GM18517 (cell line): ENCODE data around the gene SLC25A3.
A peak's percentile ranks its signal among the peaks of the same experiment; 100 is the strongest.
"Not testable (repeated sequence)": the region's sequence is repeated elsewhere in the genome, so short reads cannot be mapped to it uniquely, and the experiment has no call there.

ENCODE experiments used
- ATAC-seq: cut with Tn5 transposase; IDR thresholded peaks from one replicate; pipeline ENCODE4 v1.9.1; 2021; ENCODE audit warnings: mild to moderate bottlenecking, moderate library complexity; ENCODE audit not compliant: unreplicated experiment

SLC25A3 gene

DNA sequence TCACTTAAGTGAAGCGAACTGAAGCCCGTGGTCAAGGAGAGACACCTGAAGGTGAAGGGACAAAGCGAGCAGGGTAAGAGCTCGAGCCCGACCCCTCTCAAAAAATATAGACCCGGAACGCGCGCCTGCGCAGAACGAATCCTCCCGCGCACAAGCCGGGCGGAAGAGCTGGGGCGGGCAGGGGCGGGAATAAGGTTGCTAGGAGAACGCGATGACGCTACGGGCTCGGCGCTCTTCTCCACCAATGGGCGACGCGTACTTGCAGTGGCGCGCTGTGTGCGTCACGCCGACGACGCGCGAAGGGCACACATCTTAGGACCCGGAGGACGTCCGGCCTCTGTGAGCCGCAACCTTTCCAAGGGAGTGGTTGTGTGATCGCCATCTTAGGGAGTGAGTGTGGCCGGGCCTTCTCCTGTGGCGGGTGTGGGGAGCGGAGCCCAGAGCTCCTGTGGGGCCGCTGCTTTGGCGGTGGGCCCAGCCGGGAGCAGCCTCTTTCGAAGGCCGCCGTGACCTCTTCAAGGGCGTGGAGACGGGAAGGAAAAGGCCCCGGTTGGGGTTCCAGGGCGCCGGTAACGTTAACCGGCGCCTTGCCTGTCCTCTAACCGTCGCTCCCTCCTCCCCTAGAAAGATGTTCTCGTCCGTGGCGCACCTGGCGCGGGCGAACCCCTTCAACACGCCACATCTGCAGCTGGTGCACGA, at the start of gene SLC25A3:
SLC25A3 (plus strand) TSS at position 336 of the 699 bp plus-strand sequence; CDS start at position 629, 293 bp downstream.
- ATAC-seq, result peak; percentile 98

- ATAC-seq, result no peak
These were observed 49.8 kb upstream of the SLC25A3 start for GRCh38 chr12:98543701-98544100.

GRCh38 chr12:98544751-98545150, 48.7 kb upstream of the SLC25A3 start:
- no peak for ATAC-seq

DNA sequence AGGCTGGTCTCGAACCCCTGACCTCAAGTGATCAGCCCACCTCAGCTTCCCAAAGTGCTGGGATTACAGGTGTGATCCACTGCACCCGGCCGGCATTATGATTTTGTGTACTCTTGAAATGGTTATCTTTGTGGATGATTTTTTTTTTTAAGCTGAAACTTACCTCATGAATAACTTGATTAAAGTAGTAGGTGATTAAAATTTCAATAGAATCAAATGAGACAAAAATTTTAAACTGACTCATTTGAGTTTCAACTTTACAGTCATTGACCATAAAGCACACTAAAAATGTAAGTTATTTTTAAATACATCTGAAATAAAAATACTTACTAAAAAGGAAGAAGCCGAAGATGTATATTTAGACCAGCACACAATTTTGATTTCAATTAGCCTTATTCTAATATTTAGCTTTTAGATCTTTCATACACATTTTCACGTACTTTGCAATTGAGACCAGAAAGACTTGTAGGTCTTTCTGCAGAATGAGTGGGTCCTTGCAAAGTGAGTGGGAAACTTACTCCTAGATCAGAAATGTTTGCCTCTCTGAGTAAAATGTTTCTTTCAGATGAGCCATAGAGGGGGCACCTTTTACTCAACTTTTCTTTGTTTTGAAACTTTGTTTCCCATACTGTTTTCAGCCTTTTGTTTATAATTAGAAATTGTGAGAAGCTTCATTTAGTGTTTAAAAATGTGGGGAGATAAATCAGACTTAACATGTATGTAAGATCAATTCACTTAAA, 43.9 kb upstream of the SLC25A3 start:
- ATAC-seq, result no peak

DNA sequence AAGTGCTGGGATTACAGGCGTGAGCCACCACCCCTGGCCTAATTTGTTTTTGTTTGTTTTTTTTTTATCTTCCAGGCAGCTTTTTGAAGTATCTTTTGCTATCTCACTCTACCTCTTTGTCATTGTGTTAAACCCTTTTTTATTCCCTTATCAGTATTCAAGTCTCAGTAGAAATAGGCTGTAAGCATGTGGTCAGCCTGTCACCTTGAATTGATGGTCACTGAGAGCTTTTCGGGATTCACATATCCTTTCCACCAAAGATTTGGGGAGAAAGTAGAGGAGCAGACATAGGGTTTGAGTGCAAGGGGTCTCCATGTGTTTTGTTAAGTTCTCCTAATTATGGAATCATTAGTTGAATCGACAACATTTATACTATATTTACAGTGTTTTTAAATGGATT, 41.7 kb upstream of the SLC25A3 start:
- no peak for ATAC-seq

DNA sequence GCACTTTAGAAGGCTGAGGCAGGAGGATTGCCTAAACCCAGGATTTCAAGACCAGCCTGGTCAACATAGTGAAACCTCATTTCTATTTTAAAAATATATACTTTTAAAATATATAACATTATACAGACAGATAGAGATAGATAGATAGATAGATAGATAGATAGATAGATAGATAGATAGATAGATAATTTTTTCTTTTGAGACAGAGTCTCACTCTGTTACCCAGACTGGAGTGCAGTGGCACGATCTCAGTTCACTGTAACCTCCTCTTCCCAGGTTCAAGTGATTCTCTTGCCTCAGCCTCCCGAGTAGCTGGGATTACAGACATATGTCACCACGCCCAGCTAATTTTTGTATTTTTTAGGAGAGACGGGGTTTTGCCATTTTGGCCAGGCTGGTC, 35.4 kb upstream of the SLC25A3 start:
- not testable (repeated sequence) for ATAC-seq

DNA sequence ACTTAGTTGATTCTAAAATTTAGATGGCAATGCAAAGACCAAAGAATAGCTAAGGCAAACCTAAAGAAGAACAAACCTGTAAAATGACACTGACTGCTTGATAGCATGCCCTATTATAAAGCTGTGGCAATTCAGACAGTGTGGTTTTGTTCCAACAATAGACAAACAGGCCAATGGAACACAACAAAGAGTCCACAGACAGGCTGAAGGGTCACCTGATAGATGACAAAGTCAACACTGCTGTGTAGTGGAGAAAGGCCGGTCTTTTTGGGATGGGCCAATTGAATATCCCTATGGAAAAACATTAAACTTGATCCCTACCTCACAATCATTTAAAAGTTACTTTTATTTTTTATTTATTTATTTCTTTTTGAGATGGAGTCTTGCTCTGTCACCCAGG, 33.8 kb upstream of the SLC25A3 start:
- ATAC-seq, result no peak

DNA sequence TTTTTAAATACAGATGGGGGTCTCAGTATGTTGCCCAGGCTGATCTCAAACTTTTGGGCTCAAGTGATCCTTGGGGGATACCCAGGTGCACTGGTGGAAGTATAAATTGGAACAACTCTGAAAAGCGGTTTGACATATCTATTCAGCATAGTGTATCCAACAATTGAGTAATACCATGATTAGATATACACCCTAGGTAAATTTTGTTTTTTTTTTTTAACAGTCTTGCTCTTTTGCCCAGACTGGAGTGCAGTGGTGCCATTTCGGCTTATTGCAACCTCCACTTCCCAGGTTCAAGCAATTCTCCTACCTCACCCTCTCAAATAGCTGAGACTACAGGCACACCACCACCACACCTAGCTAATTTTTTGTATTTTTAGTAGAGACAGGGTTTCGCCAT, 31.6 kb upstream of the SLC25A3 start:
- no peak for ATAC-seq

- ATAC-seq, result no peak
These were observed 21.5 kb upstream of the SLC25A3 start for GRCh38 chr12:98572010-98572409.

DNA sequence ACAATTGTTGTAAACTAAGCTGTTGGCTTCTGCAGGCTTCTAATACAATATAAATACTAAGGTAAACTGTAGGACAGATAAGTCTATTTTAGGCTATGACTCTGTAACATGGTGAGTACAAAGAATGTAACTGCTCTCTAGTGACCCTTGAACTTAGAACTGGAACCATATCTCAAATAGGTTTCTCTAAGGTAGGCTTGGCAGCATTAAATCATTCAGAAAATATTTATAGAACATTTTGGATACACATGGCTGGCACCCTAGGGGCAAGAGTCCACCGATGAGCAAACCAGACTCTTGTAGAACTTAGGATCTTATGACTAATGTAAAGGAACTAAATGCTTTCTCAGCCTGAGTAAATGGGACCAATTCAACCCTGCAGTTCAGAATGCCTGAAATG, 19.4 kb upstream of the SLC25A3 start:
- no peak for ATAC-seq

DNA sequence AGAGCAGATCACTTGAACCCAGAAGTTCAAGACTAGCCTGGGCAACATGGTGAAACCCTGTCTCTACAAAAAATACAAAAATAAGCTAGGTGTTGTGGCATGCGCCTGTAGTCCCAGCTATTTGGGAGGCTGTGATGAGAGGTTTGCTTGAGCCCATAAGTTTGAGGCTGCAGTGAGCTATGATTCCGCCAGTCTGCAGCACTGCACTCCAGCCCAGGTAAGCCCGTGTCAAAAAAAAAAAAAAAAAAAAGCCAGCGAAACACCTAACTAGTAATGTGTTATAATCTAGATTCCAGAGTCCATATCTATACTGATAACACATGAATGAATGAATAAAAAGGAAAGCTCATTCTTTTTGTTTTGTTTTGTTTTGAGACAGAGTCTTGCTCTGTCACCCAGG, 18.5 kb upstream of the SLC25A3 start:
- ATAC-seq, result no peak

DNA sequence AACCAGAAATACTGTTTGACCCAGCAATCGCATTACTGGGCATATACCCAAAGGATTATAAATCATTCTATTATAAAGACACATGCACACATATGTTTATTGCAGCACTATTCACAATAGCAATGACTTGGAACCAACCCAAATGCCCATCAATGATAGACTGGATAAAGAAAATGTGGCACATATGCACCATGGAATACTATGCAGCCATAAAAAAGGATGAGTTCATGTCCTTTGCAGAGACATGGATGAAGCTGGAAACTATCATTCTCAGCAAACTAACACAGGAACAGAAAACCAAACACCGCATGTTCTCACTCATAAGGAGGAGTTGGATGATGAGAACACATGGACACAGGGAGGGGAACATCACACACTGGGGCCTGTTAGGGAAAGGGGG, 16.7 kb upstream of the SLC25A3 start:
- ATAC-seq, result not testable (repeated sequence)

DNA sequence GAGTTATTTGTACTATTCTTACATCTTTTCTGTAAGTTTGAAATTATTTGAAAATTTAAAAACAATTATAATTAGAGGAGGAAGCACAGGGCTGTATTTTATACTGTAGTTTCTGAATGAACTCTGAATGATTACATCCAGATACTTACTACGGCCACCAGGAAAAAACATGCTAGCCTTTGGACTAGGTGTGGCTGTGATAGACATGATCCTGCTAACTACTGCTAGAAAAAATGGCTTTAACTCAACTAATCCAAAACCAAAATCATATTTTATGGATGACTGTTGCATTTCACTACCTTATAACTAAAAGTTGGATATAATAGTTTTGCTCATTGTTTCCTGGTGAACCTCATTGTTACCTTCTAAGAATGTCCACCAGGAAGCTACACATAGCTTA, 15.1 kb upstream of the SLC25A3 start:
- no peak for ATAC-seq

DNA sequence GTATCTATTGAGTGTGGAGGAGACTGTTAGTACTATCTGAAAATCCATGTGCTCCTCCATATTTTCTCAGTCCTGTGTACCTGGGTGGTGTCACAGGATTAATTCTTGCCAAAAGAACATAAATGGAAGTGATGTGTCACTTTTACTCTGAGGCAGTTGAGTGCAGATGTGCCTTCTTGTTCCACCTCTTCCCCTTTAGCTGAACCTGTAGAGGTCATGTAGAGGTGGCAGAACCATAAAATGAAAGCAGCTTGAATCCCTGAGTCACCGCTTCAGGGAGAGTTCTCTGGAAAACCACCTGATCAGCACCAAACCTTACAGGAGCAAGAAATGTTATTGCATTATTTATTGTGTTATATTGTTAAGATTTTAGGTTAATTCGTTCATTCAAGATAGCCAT, 14.7 kb upstream of the SLC25A3 start:
- ATAC-seq, result no peak

GRCh38 chr12:98579347-98579746, 14.1 kb upstream of the SLC25A3 start:
- ATAC-seq, result no peak

DNA sequence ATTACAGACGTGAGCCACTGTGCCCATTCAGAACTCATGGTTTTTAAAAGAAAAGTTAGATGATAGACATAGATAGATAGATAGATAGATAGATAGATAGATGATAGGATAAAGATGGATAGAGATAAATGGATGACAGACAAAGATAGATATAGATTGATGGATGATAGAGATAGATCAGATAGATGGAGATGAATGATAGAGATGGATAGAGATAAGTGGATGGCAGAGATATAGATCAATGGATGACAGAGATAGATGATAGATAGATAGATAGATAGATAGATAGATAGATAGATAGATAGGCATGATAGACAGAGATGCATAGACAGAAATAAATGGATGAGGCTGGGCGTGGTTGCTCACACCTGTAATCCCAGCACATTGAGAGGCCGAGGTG, 13.7 kb upstream of the SLC25A3 start:
- no peak for ATAC-seq

GRCh38 chr12:98580695-98581094, 12.8 kb upstream of the SLC25A3 start:
- no peak for ATAC-seq

- ATAC-seq, result no peak
These were observed 12.4 kb upstream of the SLC25A3 start for GRCh38 chr12:98581101-98581500.

- no peak for ATAC-seq
These were observed 11.4 kb upstream of the SLC25A3 start for GRCh38 chr12:98582093-98582492.

- no peak for ATAC-seq
These were observed 6.4 kb upstream of the SLC25A3 start for GRCh38 chr12:98587084-98587483.

DNA sequence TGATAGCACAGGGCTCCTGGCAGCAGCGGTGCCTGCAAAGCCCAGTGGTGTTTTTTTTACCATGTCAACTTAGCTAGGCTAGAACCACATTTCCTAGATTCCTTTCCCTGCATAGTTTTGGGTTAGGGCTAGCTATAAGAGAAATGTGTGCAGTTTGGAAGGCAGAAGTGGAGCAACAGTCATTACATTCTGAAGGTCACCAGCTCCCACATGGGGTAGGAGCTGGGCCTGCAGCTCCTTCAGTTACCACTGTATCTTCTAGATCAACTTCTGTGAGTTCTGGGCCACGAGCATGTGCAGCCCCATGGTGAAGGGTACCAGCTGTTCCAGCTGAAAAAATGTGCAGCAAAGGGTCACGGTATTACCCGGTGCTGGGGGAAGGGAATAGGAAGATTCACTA, 2.3 kb upstream of the SLC25A3 start:
- no peak for ATAC-seq

GRCh38 chr12:98592825-98593322, 612 bp upstream of the SLC25A3 start:
- ATAC-seq, result no peak
